HepG2 (cell line): ENCODE results near the gene FCER1G. TPM values are rescaled to one million over a fixed set of nuclear protein-coding genes. Genes with fewer than 3 reads are reported as not detected.

Source experiments
- ARID5B ChIP-seq: IDR thresholded peaks from 2 replicates; pipeline ENCODE4 v1.4.0; 2020; ENCODE audit warnings: mild to moderate bottlenecking, missing genetic modification reagents
- CC2D1A ChIP-seq: sonication (generic); formaldehyde crosslinking; IDR thresholded peaks from 2 replicates; pipeline ENCODE4 v1.8.1; 2023; ENCODE audit warnings: mild to moderate bottlenecking, missing genetic modification reagents
- KDM4B ChIP-seq: sonication (generic); formaldehyde crosslinking; IDR thresholded peaks from 2 replicates; pipeline ENCODE4 v1.4.0; 2020; ENCODE audit warnings: missing genetic modification reagents
- KLF12 ChIP-seq: sonication (generic); formaldehyde crosslinking; IDR thresholded peaks from 2 replicates; pipeline ENCODE4 v1.4.0; 2020; ENCODE audit warnings: missing genetic modification reagents, borderline replicate concordance
- PRMT3 ChIP-seq: sonication (generic); formaldehyde crosslinking; IDR thresholded peaks from 2 replicates; pipeline ENCODE4 v1.8.1; 2022; ENCODE audit warnings: low read depth, mild to moderate bottlenecking, moderate library complexity, missing genetic modification reagents, borderline replicate concordance
- WIZ ChIP-seq: sonication (generic); formaldehyde crosslinking; IDR thresholded peaks from 2 replicates; pipeline ENCODE4 v1.5.1; 2020; ENCODE audit warnings: mild to moderate bottlenecking, missing genetic modification reagents
- ZBTB3 ChIP-seq: sonication (generic); formaldehyde crosslinking; IDR thresholded peaks from 2 replicates; pipeline ENCODE4 v1.4.0; 2020; ENCODE audit warnings: low read depth, mild to moderate bottlenecking, moderate library complexity, missing genetic modification reagents, borderline replicate concordance
- ZNF768 ChIP-seq: sonication (generic); formaldehyde crosslinking; IDR thresholded peaks from 2 replicates; pipeline ENCODE4 v1.4.0; 2020; ENCODE audit warnings: missing genetic modification reagents
- polyA plus RNA-seq, 8 experiments: library from polyadenylated mRNA; depleted of rRNA in 3 of 8; stranded (reverse) in 7 of 8; unstranded in 1 of 8; fragments of >200 nt; fragmentation: Illumina TruSeq in 4 of 8; extraction: Trizol in 4 of 8; gene quantifications; 2 replicates each; pipeline versions ENCODE4 v1.2.1 to v1.2.3, GENCODE V29; 2011 to 2016; ENCODE audit warnings: low read depth in 4 of 8, missing spikeins in 1 of 8, mixed read lengths in 1 of 8; ENCODE audit not compliant: insufficient read depth in 1 of 8
- total RNA-seq, 5 experiments: library from RNA; depleted of rRNA; stranded (reverse); fragments of >200 nt; fragmentation: Illumina TruSeq; extraction: Trizol; gene quantifications; 2 replicates each; pipeline ENCODE4 v1.2.3, GENCODE V29; 2016; ENCODE audit warnings: low read depth in 1 of 5
- TF ChIP-seq, protein P1 (sequence below): sonication (generic); formaldehyde crosslinking; IDR thresholded peaks from 2 replicates; pipeline ENCODE4 v1.4.0; 2020; ENCODE audit warnings: mild to moderate bottlenecking, missing genetic modification reagents
- TF ChIP-seq, protein P2 (sequence below), 2 experiments: sonication (generic) in 1 of 2; formaldehyde crosslinking in 1 of 2; IDR thresholded peaks; 2 replicates each; pipeline versions ENCODE4 v1.4.0 to v1.6.1; 2016 to 2020; ENCODE audit warnings: borderline replicate concordance in 1 of 2, low read depth in 1 of 2, mild to moderate bottlenecking in 1 of 2, missing genetic modification reagents in 1 of 2

Gene FCER1G
- total and polyA plus RNA-seq, 2 of the 13 experiments (the other 11 are each of a cell fraction or from before 2014, with no cell fraction given) = 1.3 to 6.4 TPM

DNA sequence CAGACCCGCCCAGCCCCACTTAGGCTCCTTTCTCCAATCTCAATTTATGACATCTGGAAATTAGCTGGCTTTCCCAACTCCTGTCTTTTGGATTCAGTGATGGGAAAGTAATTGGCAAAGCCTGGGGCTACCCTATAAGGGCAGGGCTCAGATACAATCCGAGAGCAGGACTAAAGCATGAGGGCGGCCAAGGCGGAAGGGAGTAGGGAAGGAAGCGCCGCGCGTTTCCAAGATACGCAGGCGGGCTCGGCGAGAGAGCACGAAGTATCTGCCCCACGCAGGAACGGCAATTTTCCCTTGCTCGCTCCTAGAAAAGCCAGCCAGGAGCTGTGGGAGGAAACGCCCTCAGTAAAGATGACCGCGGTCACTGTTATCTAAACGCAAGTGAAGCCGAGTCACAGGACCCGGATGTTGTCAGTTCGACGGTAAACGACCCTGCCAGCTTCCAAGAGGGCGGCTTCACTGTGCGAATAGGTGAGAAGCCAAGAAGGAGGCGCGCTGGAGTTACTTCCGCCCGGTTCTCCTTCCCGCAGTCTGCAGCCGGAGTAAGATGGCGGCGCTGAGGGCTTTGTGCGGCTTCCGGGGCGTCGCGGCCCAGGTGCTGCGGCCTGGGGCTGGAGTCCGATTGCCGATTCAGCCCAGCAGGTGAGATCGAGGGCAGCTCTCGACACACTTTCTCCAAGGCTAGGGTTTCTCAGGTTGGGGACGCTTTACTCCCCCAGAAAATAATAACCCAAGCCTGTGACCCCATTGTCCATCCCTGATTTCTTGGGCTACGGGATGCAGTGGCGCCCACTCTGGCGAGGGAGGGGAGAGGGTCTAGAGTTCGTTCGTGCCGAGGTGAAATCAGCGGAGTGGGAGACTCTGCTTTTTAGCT, 13.0 kb upstream of the FCER1G start, which contains the start of gene NDUFS2 (continued):
- peak; percentile 45; the same call in 1 of the 2 replicates for TF ChIP-seq ARID5B
- TF ChIP-seq CC2D1A (CRISPR knock-in tag) = no peak
- no peak for TF ChIP-seq KLF12 (CRISPR knock-in tag)
- TF ChIP-seq, protein P1, sequence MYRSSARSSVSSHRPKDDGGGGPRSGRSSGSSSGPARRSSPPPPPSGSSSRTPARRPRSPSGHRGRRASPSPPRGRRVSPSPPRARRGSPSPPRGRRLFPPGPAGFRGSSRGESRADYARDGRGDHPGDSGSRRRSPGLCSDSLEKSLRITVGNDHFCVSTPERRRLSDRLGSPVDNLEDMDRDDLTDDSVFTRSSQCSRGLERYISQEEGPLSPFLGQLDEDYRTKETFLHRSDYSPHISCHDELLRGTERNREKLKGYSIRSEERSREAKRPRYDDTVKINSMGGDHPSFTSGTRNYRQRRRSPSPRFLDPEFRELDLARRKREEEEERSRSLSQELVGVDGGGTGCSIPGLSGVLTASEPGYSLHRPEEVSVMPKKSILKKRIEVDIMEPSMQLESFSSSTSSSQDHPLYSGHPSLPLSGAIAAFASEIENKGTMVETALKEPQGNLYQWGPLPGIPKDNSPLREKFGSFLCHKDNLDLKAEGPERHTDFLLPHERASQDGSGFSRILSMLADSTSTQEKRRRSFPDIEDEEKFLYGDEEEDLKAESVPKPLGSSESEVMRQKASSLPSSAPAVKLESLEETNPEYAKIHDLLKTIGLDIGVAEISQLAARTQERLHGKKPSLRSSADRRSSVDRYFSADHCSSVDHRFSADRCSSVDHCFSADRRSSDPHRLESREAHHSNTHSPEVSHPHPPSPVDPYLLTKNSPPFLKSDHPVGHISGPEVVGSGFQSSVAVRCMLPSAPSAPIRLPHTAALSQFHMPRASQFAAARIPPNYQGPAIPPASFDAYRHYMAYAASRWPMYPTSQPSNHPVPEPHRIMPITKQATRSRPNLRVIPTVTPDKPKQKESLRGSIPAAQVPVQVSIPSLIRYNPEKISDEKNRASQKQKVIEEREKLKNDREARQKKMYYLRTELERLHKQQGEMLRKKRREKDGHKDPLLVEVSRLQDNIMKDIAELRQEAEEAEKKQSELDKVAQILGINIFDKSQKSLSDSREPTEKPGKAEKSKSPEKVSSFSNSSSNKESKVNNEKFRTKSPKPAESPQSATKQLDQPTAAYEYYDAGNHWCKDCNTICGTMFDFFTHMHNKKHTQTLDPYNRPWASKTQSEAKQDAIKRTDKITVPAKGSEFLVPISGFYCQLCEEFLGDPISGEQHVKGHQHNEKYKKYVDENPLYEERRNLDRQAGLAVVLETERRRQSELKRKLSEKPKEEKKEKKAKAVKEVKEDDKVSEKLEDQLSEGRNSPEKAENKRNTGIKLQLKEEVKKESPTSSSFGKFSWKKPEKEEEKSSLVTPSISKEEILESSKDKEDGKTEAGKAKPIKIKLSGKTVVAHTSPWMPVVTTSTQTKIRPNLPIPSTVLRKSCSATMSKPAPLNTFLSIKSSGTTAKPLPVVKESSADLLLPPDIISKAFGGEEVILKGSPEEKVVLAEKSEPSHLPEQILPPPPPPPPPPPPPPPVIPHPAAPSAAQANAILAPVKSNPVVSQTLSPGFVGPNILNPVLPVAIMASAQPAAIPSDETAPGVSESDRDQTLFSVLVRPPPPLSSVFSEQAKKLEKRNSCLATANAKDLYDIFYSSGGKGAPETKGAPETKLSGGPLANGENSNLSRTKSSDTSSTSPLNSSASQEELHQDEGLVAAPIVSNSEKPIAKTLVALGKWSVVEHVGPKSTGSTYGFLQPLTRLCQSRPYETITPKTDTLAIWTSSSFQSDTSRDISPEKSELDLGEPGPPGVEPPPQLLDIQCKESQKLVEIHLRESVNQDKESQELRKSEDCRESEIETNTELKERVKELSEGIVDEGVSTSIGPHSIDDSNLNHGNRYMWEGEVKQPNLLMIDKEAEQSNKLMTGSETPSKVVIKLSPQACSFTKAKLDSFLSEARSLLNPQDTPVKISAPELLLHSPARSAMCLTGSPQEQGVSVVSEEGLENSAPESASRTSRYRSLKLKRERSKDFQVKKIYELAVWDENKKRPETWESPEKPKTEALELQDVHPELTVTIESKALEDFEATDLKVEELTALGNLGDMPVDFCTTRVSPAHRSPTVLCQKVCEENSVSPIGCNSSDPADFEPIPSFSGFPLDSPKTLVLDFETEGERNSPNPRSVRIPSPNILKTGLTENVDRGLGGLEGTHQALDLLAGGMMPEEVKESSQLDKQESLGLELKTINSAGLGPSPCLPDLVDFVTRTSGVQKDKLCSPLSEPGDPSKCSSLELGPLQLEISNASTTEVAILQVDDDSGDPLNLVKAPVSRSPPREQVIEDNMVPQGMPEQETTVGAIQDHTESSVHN (CRISPR knock-in tag) = no peak
- no peak; the same call in 1 of the 2 replicates for TF ChIP-seq PRMT3 (CRISPR knock-in tag)
- TF ChIP-seq ZBTB3 (CRISPR knock-in tag) = no peak
- peak; percentile 55; the same call in 1 of the 2 replicates for TF ChIP-seq ZNF768 (CRISPR knock-in tag)
- TF ChIP-seq KDM4B = no peak
- TF ChIP-seq, protein P2, sequence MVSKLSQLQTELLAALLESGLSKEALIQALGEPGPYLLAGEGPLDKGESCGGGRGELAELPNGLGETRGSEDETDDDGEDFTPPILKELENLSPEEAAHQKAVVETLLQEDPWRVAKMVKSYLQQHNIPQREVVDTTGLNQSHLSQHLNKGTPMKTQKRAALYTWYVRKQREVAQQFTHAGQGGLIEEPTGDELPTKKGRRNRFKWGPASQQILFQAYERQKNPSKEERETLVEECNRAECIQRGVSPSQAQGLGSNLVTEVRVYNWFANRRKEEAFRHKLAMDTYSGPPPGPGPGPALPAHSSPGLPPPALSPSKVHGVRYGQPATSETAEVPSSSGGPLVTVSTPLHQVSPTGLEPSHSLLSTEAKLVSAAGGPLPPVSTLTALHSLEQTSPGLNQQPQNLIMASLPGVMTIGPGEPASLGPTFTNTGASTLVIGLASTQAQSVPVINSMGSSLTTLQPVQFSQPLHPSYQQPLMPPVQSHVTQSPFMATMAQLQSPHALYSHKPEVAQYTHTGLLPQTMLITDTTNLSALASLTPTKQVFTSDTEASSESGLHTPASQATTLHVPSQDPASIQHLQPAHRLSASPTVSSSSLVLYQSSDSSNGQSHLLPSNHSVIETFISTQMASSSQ (IDR thresholded peaks at IDR 0.05; ENCODE audit: low read depth) = no peak
- TF ChIP-seq, protein P2 (CRISPR knock-in tag; IDR thresholded peaks at IDR 0.05; ENCODE audit: borderline replicate concordance) = no peak
- TF ChIP-seq WIZ (CRISPR knock-in tag) = no peak; the same call in 1 of the 2 replicates
